Naive thymus-derived CD8-positive, alpha-beta T cell (primary cell): ENCODE data around the gene PHIP. TPM values are rescaled to one million over a fixed set of nuclear protein-coding genes. Genes with fewer than 3 reads are reported as not detected.
"Not testable (repeated sequence)": the region's sequence is repeated elsewhere in the genome, so short reads cannot be mapped to it uniquely, and the experiment has no call there.

ENCODE experiments used
- ATAC-seq, 2 donors: fragments of 150-1000 bp; cut with Tn5 transposase in 1 of 2; sonication (Bioruptor Pico), chemical (Tn5 transposase) in 1 of 2; 1 replicate in 1 of 2; 2 replicates in 1 of 2; pipeline ENCODE4 v1.10.0; 2021; ENCODE audit warnings: mild to moderate bottlenecking in 2 of 2, moderate library complexity in 2 of 2
- POLR2A ChIA-PET: fragments of 350-600 bp; sonication (Branson Sonifier 250); formaldehyde crosslinking; loops from one replicate; lab custom pipeline; 2021; ENCODE audit warnings: antibody characterized with exemption; lab: Charles Lee
- DNase-seq, 10 donors: peaks; one replicate each; pipeline versions ENCODE4 v3.0.0 to v3.0.0-alpha.2; 2020 to 2022
- H3K27ac Mint-ChIP-seq, 10 donors: one replicate each; pipeline ENCODE4 v1.8.0; 2020 to 2022; ENCODE audit warnings: mild to moderate bottlenecking in 10 of 10, mixed read lengths in 10 of 10, moderate library complexity in 4 of 10, inconsistent platforms in 1 of 10
- H3K27me3 Mint-ChIP-seq, 5 donors: one replicate each; pipeline ENCODE4 v1.8.0; 2021 to 2022; ENCODE audit warnings: mixed read lengths in 5 of 5
- H3K36me3 Mint-ChIP-seq, 3 donors: one replicate each; pipeline ENCODE4 v1.8.0; 2020 to 2022; ENCODE audit warnings: mixed read lengths in 3 of 3, mild to moderate bottlenecking in 2 of 3, inconsistent platforms in 1 of 3
- H3K4me1 Mint-ChIP-seq, 4 donors: one replicate each; pipeline ENCODE4 v1.8.0; 2021 to 2022; ENCODE audit warnings: mixed read lengths in 4 of 4
- H3K4me3 Mint-ChIP-seq, 10 donors: one replicate each; pipeline ENCODE4 v1.8.0; 2020 to 2022; ENCODE audit warnings: mild to moderate bottlenecking in 10 of 10, mixed read lengths in 10 of 10, moderate library complexity in 6 of 10, inconsistent platforms in 1 of 10
- H3K9me3 Mint-ChIP-seq, 9 donors: one replicate each; pipeline ENCODE4 v1.8.0; 2020 to 2022; ENCODE audit warnings: mixed read lengths in 9 of 9, mild to moderate bottlenecking in 3 of 9, inconsistent platforms in 1 of 9, moderate library complexity in 1 of 9
- polyA plus RNA-seq, 3 donors: library from polyadenylated mRNA; unstranded; fragments of 300-500 nt; fragmentation: Illumina TruSeq; gene quantifications; one replicate each; pipeline ENCODE4 v1.2.3, GENCODE V29; 2021
- total RNA-seq, 8 experiments: library from RNA in 2 of 8; stranded (reverse) in 2 of 8; gene quantifications; one replicate each; pipeline ENCODE4 v1.2.3 and lab custom pipeline; 2021 to 2026

The PHIP gene
- total and polyA plus RNA-seq, 5 experiments from 2014 or later = 8.6 to 46.8 (median 11.9) TPM

- Mint-ChIP-seq H3K27me3 (no peaks in the 10 kb centered on the region), H3K4me1 (peaks cover 0 to 4% (median 0%) of the 10 kb centered on the region in 4 donors), H3K27ac (peak overlapping the region in 1 of 10 donors; percentile 14), H3K36me3 (peaks cover 53 to 93% (median 83%) of the 10 kb centered on the region in 3 donors), H3K9me3 (peaks cover 0 to 30% (median 15%) of the 10 kb centered on the region in 9 donors), H3K4me3 (no peak overlapping the region)
- ATAC-seq = no peak
- DNase-seq = no peak
- POLR2A ChIA-PET = no interaction called here
These were observed 129.3 kb downstream of the PHIP start for GRCh38 chr6:78948785-78949184.

- POLR2A ChIA-PET = no interaction called here
These were observed 130.1 kb downstream of the PHIP start for GRCh38 chr6:78947962-78948361.

GRCh38 chr6:78947529-78947928 is 130.5 kb downstream of the PHIP start:
- H3K4me3 Mint-ChIP-seq = no peak overlapping the region
- H3K4me1 Mint-ChIP-seq = peaks cover 0 to 4% (median 0%) of the 10 kb centered on the region in 4 donors
- H3K36me3 Mint-ChIP-seq = peaks cover 48 to 88% (median 77%) of the 10 kb centered on the region in 3 donors
- POLR2A ChIA-PET = no interaction called here
- peak overlapping the region in 1 of 10 donors; percentile 83 for H3K27ac Mint-ChIP-seq
- ATAC-seq = no peak
- no peak for DNase-seq
- peaks cover 0 to 23% (median 13%) of the 10 kb centered on the region in 9 donors for H3K9me3 Mint-ChIP-seq
- no peaks in the 10 kb centered on the region for H3K27me3 Mint-ChIP-seq

More at GRCh38 chr6:78947962-78948361, 130.1 kb downstream of the PHIP start:
- Mint-ChIP-seq H3K4me1 (peaks cover 0 to 4% (median 0%) of the 10 kb centered on the region in 4 donors), H3K4me3 (no peak overlapping the region), H3K9me3 (peaks cover 0 to 25% (median 14%) of the 10 kb centered on the region in 9 donors), H3K27me3 (no peaks in the 10 kb centered on the region), H3K27ac (no peak overlapping the region), H3K36me3 (peaks cover 53 to 91% (median 80%) of the 10 kb centered on the region in 3 donors)
- ATAC-seq = no peak
- DNase-seq = no peak

GRCh38 chr6:78942446-78942845 is 135.6 kb downstream of the PHIP start:
- Mint-ChIP-seq H3K36me3 (peaks cover 27 to 77% (median 64%) of the 10 kb centered on the region in 3 donors), H3K9me3 (no peaks in the 10 kb centered on the region), H3K4me1 (peaks cover 0 to 2% (median 0%) of the 10 kb centered on the region in 4 donors), H3K27ac (no peak overlapping the region), H3K4me3 (no peak overlapping the region), H3K27me3 (no peaks in the 10 kb centered on the region)
- DNase-seq (no peak), ATAC-seq (no peak)
- POLR2A ChIA-PET = no interaction called here

GRCh38 chr6:78936515-78936914 is 141.5 kb downstream of the PHIP start:
- H3K9me3 Mint-ChIP-seq = peaks cover 0 to 29% (median 13%) of the 10 kb centered on the region in 9 donors
- ATAC-seq = no peak
- H3K36me3 Mint-ChIP-seq = peaks cover 14 to 33% (median 32%) of the 10 kb centered on the region in 3 donors
- H3K4me1 Mint-ChIP-seq = no peaks in the 10 kb centered on the region
- H3K27ac Mint-ChIP-seq = no peak overlapping the region
- no peak for DNase-seq
- no peaks in the 10 kb centered on the region for H3K27me3 Mint-ChIP-seq
- POLR2A ChIA-PET = no interaction called here
- H3K4me3 Mint-ChIP-seq = no peak overlapping the region

- Mint-ChIP-seq H3K27ac (no peak overlapping the region), H3K27me3 (no peaks in the 10 kb centered on the region), H3K9me3 (peaks cover 0 to 30% (median 13%) of the 10 kb centered on the region in 9 donors), H3K36me3 (peaks cover 7 to 24% (median 23%) of the 10 kb centered on the region in 3 donors), H3K4me1 (no peaks in the 10 kb centered on the region), H3K4me3 (no peak overlapping the region)
- ATAC-seq (no peak), DNase-seq (no peak)
- POLR2A ChIA-PET = no interaction called here
These were observed 142.5 kb downstream of the PHIP start for GRCh38 chr6:78935553-78935952.

- H3K27me3 Mint-ChIP-seq = no peaks in the 10 kb centered on the region
- H3K27ac Mint-ChIP-seq = no peak overlapping the region
- peaks cover 0 to 2% (median 0%) of the 10 kb centered on the region in 4 donors for H3K4me1 Mint-ChIP-seq
- no peak for DNase-seq
- peaks cover 22 to 88% (median 63%) of the 10 kb centered on the region in 9 donors for H3K9me3 Mint-ChIP-seq
- no peak overlapping the region for H3K4me3 Mint-ChIP-seq
- POLR2A ChIA-PET = no interaction called here
- ATAC-seq = no peak
- H3K36me3 Mint-ChIP-seq = peaks cover 0 to 44% (median 12%) of the 10 kb centered on the region in 3 donors
These were observed 152.7 kb downstream of the PHIP start for GRCh38 chr6:78925317-78925716.

- H3K27me3 Mint-ChIP-seq, H3K4me1 Mint-ChIP-seq, H3K27ac Mint-ChIP-seq, POLR2A ChIA-PET, ATAC-seq, H3K4me3 Mint-ChIP-seq: not testable (repeated sequence)
- H3K36me3 Mint-ChIP-seq = peaks cover 0 to 42% (median 21%) of the 10 kb centered on the region in 3 donors
- DNase-seq = peak in 1 of 10 donors; percentile 63
- peaks cover 17 to 96% (median 52%) of the 10 kb centered on the region in 9 donors for H3K9me3 Mint-ChIP-seq
These were observed 156.9 kb downstream of the PHIP start for GRCh38 chr6:78921168-78921567.

GRCh38 chr6:78917788-78918187 is 160.3 kb downstream of the PHIP start:
- no peak overlapping the region for H3K4me3 Mint-ChIP-seq
- H3K27me3 Mint-ChIP-seq = peaks cover 0 to 5% (median 0%) of the 10 kb centered on the region in 5 donors
- no peak for ATAC-seq
- POLR2A ChIA-PET = no interaction called here
- peaks cover 0 to 46% (median 26%) of the 10 kb centered on the region in 3 donors for H3K36me3 Mint-ChIP-seq
- H3K4me1 Mint-ChIP-seq = no peaks in the 10 kb centered on the region
- peaks cover 16 to 71% (median 43%) of the 10 kb centered on the region in 9 donors for H3K9me3 Mint-ChIP-seq
- H3K27ac Mint-ChIP-seq = no peak overlapping the region
- DNase-seq = no peak

GRCh38 chr6:78916411-78916810 is 161.6 kb downstream of the PHIP start:
- peaks cover 4 to 14% (median 10%) of the 10 kb centered on the region in 5 donors for H3K27me3 Mint-ChIP-seq
- DNase-seq (no peak), ATAC-seq (no peak)
- H3K4me3 Mint-ChIP-seq = no peak overlapping the region
- peaks cover 13 to 58% (median 38%) of the 10 kb centered on the region in 9 donors for H3K9me3 Mint-ChIP-seq
- POLR2A ChIA-PET = no interaction called here
- no peak overlapping the region for H3K27ac Mint-ChIP-seq
- H3K4me1 Mint-ChIP-seq = peaks cover 0 to 2% (median under 1%) of the 10 kb centered on the region in 4 donors
- peaks cover 0 to 45% (median 24%) of the 10 kb centered on the region in 3 donors for H3K36me3 Mint-ChIP-seq

- peaks cover 21 to 41% (median 28%) of the 10 kb centered on the region in 5 donors for H3K27me3 Mint-ChIP-seq
- POLR2A ChIA-PET = no interaction called here
- H3K4me1 Mint-ChIP-seq = peaks cover 5 to 24% (median 18%) of the 10 kb centered on the region in 4 donors
- H3K9me3 Mint-ChIP-seq = peaks cover 4 to 28% (median 11%) of the 10 kb centered on the region in 9 donors
- H3K36me3 Mint-ChIP-seq = peaks cover 26 to 38% (median 33%) of the 10 kb centered on the region in 3 donors
- ATAC-seq (no peak), DNase-seq (no peak)
- H3K4me3 Mint-ChIP-seq = peak overlapping the region in 9 of 10 donors; percentile 1 to 69 (median 51)
- peak overlapping the region in 1 of 10 donors; percentile 5 for H3K27ac Mint-ChIP-seq
These were observed 166.7 kb downstream of the PHIP start for GRCh38 chr6:78911218-78911940.

- POLR2A ChIA-PET = no interaction called here
- Mint-ChIP-seq H3K27ac (peak overlapping the region in 1 of 10 donors; percentile 5), H3K4me3 (peak overlapping the region; percentile 13 to 69 (median 52)), H3K36me3 (peaks cover 31 to 35% (median 31%) of the 10 kb centered on the region in 3 donors), H3K27me3 (peaks cover 21 to 41% (median 28%) of the 10 kb centered on the region in 5 donors), H3K9me3 (peaks cover under 1 to 21% (median 4%) of the 10 kb centered on the region in 9 donors), H3K4me1 (peaks cover 5 to 24% (median 18%) of the 10 kb centered on the region in 4 donors)
- ATAC-seq (no peak), DNase-seq (no peak)
These were observed 167.4 kb downstream of the PHIP start for GRCh38 chr6:78910591-78911171.

- Mint-ChIP-seq H3K36me3 (peaks cover 27 to 35% (median 30%) of the 10 kb centered on the region in 3 donors), H3K9me3 (peaks cover 0 to 18% (median 0%) of the 10 kb centered on the region in 9 donors), H3K4me1 (peaks cover 5 to 24% (median 18%) of the 10 kb centered on the region in 4 donors), H3K4me3 (peak overlapping the region in 8 of 10 donors; percentile 2 to 57 (median 46)), H3K27me3 (peaks cover 21 to 41% (median 28%) of the 10 kb centered on the region in 5 donors), H3K27ac (no peak overlapping the region)
- DNase-seq (no peak), ATAC-seq (no peak)
- POLR2A ChIA-PET = no interaction called here
These were observed 168.0 kb downstream of the PHIP start for GRCh38 chr6:78910010-78910409.
